ENCODE measurements around the gene FMN1. TPM values are rescaled to one million over a fixed set of nuclear protein-coding genes. Genes with fewer than 3 reads are reported as not detected.

Gene FMN1
- total RNA-seq: not detected

GRCh38 chr15:33194704-33195670, at the start of gene FMN1:
Gene FMN1, minus strand, starts transcription at chr15:33194714. Its CDS starts 39,800 bp downstream, at chr15:33154914.

GRCh38 chr15:32717426-32718226, 476.9 kb downstream of the FMN1 start, which contains the start of gene GREM1:
Gene GREM1, plus strand, starts transcription at chr15:32718004. Its CDS starts 12,687 bp downstream, at chr15:32730691.

Other genes starting within 250 kb of the FMN1 start
- gene RYR3, start 116.3 kb upstream of the FMN1 start, total RNA-seq: not detected